ENCODE measurements around the gene PDXP.

DNA sequence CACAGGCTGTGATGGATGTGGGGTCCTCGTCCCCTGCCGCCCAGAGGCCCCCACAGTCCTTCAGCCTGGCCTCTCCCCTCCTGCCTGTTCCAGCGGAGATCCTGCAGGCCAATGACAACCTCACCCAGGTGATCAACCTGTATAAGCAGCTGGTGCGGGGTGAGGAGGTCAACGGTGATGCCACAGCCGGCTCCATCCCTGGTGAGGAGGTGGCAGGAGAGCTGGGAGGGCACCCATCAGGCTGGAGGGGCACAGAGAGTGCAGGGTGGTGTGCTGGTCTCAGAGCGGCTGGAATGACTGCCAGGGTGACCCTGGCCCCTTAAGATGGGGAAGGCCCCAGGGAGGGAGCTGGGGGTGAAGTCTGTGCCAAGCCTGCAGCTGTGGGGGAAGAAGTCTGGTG is 33.6 kb upstream of the PDXP start:
- TF ChIP-seq ZNF232 (CRISPR knock-in tag; IDR thresholded peaks at IDR 0.05; ENCODE audit: borderline replicate concordance), result no peak
- TF ChIP-seq ELF1 (CRISPR knock-in tag; IDR thresholded peaks at IDR 0.05), result no peak
- no peak for TF ChIP-seq POLR2A (IDR thresholded peaks at IDR 0.05; ENCODE audit: insufficient read depth in 1 of 2, low read depth in 2 of 2, low read length in 2 of 2)

All from HepG2 (cell line).